Measurements from ENCODE around the gene NAA20. TPM values are rescaled to one million over a fixed set of nuclear protein-coding genes. Genes with fewer than 3 reads are reported as not detected.

NAA20 gene
- total RNA-seq, 1 experiment from 2014 or later: 81.5 TPM

- no peak overlapping the region for H3K27ac Mint-ChIP-seq (ENCODE audit: unreplicated experiment)
- ChIA-PET CTCF (no interaction called here), POLR2A (interaction anchor here (0.7 kb wide), 1 partner anchor 1040 kb away, joined by 5 read pairs; no protein-coding TSS in a partner anchor)
- H3K4me3 ChIP-seq (ENCODE audit: low read depth, low read length): no peak overlapping the region
- H3K27me3 ChIP-seq (replicated peaks; ENCODE audit: control insufficient read depth, insufficient read depth, low read length): no peaks in the 10 kb centered on the region
- BruUV-seq (replicated peaks): no TSS peak
- no peaks in the 10 kb centered on the region; the same call in 1 of the 2 replicates for H3K36me3 ChIP-seq (ENCODE audit: control insufficient read depth, insufficient read depth, low read length)
- no peaks in the 10 kb centered on the region for H3K9me3 Mint-ChIP-seq (ENCODE audit: unreplicated experiment)
- no peaks in the 10 kb centered on the region for H3K27me3 Mint-ChIP-seq (ENCODE audit: insufficient read depth, unreplicated experiment)
- TF ChIP-seq, protein P1, sequence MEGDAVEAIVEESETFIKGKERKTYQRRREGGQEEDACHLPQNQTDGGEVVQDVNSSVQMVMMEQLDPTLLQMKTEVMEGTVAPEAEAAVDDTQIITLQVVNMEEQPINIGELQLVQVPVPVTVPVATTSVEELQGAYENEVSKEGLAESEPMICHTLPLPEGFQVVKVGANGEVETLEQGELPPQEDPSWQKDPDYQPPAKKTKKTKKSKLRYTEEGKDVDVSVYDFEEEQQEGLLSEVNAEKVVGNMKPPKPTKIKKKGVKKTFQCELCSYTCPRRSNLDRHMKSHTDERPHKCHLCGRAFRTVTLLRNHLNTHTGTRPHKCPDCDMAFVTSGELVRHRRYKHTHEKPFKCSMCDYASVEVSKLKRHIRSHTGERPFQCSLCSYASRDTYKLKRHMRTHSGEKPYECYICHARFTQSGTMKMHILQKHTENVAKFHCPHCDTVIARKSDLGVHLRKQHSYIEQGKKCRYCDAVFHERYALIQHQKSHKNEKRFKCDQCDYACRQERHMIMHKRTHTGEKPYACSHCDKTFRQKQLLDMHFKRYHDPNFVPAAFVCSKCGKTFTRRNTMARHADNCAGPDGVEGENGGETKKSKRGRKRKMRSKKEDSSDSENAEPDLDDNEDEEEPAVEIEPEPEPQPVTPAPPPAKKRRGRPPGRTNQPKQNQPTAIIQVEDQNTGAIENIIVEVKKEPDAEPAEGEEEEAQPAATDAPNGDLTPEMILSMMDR (IDR thresholded peaks at IDR 0.05; ENCODE audit: insufficient read depth in 1 of 2, low read depth in 1 of 2, low read length in 1 of 2, severe bottlenecking in 1 of 2, unreplicated experiment in 1 of 2): no peak
- no peaks in the 10 kb centered on the region for H3K9me3 ChIP-seq
- peaks cover 16% of the 10 kb centered on the region for H3K4me1 Mint-ChIP-seq (ENCODE audit: low read depth, unreplicated experiment)
- intact Hi-C loops (cut with micrococcal nuclease; ENCODE audit: unreplicated experiment): no loop called here
- no peak overlapping the region for H3K4me3 Mint-ChIP-seq (ENCODE audit: unreplicated experiment)
- peaks cover 34% of the 10 kb centered on the region for H3K36me3 Mint-ChIP-seq (ENCODE audit: insufficient read depth, unreplicated experiment)
- no peak for DNase-seq
- no peaks in the 10 kb centered on the region for H3K4me1 ChIP-seq
Measured at GRCh38 chr20:20022498-20022897, 5.3 kb downstream of the NAA20 start.

- Mint-ChIP-seq H3K27me3 (ENCODE audit: insufficient read depth, unreplicated experiment) (no peaks in the 10 kb centered on the region), H3K4me3 (ENCODE audit: unreplicated experiment) (no peak overlapping the region), H3K27ac (ENCODE audit: unreplicated experiment) (no peak overlapping the region), H3K36me3 (ENCODE audit: insufficient read depth, unreplicated experiment) (peaks cover 43% of the 10 kb centered on the region), H3K9me3 (ENCODE audit: unreplicated experiment) (no peaks in the 10 kb centered on the region), H3K4me1 (ENCODE audit: low read depth, unreplicated experiment) (peaks cover 11% of the 10 kb centered on the region)
- Histone ChIP-seq H3K36me3 (ENCODE audit: control insufficient read depth, insufficient read depth, low read length) (no peaks in the 10 kb centered on the region; the same call in 1 of the 2 replicates), H3K9me3 (no peaks in the 10 kb centered on the region), H3K4me3 (ENCODE audit: low read depth, low read length) (no peak overlapping the region), H3K27me3 (replicated peaks; ENCODE audit: control insufficient read depth, insufficient read depth, low read length) (no peaks in the 10 kb centered on the region), H3K4me1 (no peaks in the 10 kb centered on the region)
- ChIA-PET POLR2A (no interaction called here), CTCF (no interaction called here)
- TF ChIP-seq, protein P1 (IDR thresholded peaks at IDR 0.05; ENCODE audit: insufficient read depth in 1 of 2, low read depth in 1 of 2, low read length in 1 of 2, severe bottlenecking in 1 of 2, unreplicated experiment in 1 of 2): no peak
- DNase-seq: no peak
- intact Hi-C loops (cut with micrococcal nuclease; ENCODE audit: unreplicated experiment): no loop called here
- no TSS peak for BruUV-seq (replicated peaks)
Measured at GRCh38 chr20:20023395-20023794, 6.2 kb downstream of the NAA20 start.

DNA sequence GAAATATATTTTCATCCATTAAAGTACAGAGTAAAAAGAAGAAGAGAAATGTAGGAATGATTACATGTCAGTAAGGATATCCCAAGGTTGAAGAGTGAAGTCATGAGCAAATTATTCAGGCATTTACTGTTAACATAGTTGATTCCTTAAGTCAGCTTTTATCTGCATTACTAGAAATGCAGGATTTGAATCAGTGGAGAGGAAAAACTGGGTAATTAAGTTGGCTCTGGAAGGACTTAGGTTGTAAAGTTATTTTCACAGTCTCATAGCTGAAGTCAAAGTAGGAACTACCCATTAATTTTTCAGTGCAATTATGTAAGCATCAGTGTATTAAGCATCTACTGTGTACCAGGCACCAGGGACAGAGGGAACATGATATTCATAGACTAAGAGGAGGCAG lies 7.8 kb downstream of the NAA20 start:
- Mint-ChIP-seq H3K4me3 (ENCODE audit: unreplicated experiment) (no peak overlapping the region), H3K9me3 (ENCODE audit: unreplicated experiment) (no peaks in the 10 kb centered on the region), H3K4me1 (ENCODE audit: low read depth, unreplicated experiment) (peaks cover 9% of the 10 kb centered on the region), H3K27me3 (ENCODE audit: insufficient read depth, unreplicated experiment) (no peaks in the 10 kb centered on the region), H3K27ac (ENCODE audit: unreplicated experiment) (no peak overlapping the region), H3K36me3 (ENCODE audit: insufficient read depth, unreplicated experiment) (peaks cover 47% of the 10 kb centered on the region)
- no peak for DNase-seq
- TF ChIP-seq, protein P1 (IDR thresholded peaks at IDR 0.05; ENCODE audit: insufficient read depth in 1 of 2, low read depth in 1 of 2, low read length in 1 of 2, severe bottlenecking in 1 of 2, unreplicated experiment in 1 of 2): no peak
- H3K36me3 ChIP-seq (ENCODE audit: control insufficient read depth, insufficient read depth, low read length): no peaks in the 10 kb centered on the region; the same call in 1 of the 2 replicates
- no peaks in the 10 kb centered on the region for H3K9me3 ChIP-seq
- no peaks in the 10 kb centered on the region for H3K4me1 ChIP-seq
- intact Hi-C loops (cut with micrococcal nuclease; ENCODE audit: unreplicated experiment): no loop called here
- POLR2A ChIA-PET: no interaction called here
- no peak overlapping the region for H3K4me3 ChIP-seq (ENCODE audit: low read depth, low read length)
- CTCF ChIA-PET: no interaction called here
- no peaks in the 10 kb centered on the region for H3K27me3 ChIP-seq (replicated peaks; ENCODE audit: control insufficient read depth, insufficient read depth, low read length)
- no TSS peak for BruUV-seq (replicated peaks)
